ENCODE results near the gene SNORC.

- TF ChIP-seq POLR2AphosphoS5 (IDR thresholded peaks at IDR 0.05) (no peak), CTCF (IDR thresholded peaks at IDR 0.05) (no peak)
These were observed 18.9 kb downstream of the SNORC start for GRCh38 chr2:232888839-232889529.

All from prostate gland (tissue), 2 donors.